Activated naive CD4-positive, alpha-beta T cell treated with anti-CD3 and anti-CD28 coated beads, Interleukin-2, amount 50 U/mL, for 72 hours (primary cell): ENCODE measurements around the gene PSMG3. TPM values are rescaled to one million over a fixed set of nuclear protein-coding genes. Genes with fewer than 3 reads are reported as not detected.
"Not testable (repeated sequence)": the region's sequence is repeated elsewhere in the genome, so short reads cannot be mapped to it uniquely, and the experiment has no call there.

ENCODE experiments used
- ATAC-seq, 2 donors: fragments of 150-1000 bp; cut with Tn5 transposase; 2 replicates each; pipeline ENCODE4 v1.10.0; 2021; ENCODE audit warnings: mild to moderate bottlenecking in 2 of 2, moderate library complexity in 2 of 2
- DNase-seq, 2 donors: peaks; one replicate each; pipeline ENCODE4 v3.0.0; 2021 to 2022; ENCODE audit warnings: low spot score in 2 of 2
- H3K27ac Mint-ChIP-seq, 2 donors: one replicate each; pipeline ENCODE4 v1.8.0; 2022; ENCODE audit warnings: mild to moderate bottlenecking in 2 of 2, mixed read lengths in 2 of 2
- H3K36me3 Mint-ChIP-seq, 2 donors: one replicate each; pipeline ENCODE4 v1.8.0; 2022; ENCODE audit warnings: mixed read lengths in 2 of 2
- H3K9me3 Mint-ChIP-seq, 2 donors: one replicate each; pipeline ENCODE4 v1.8.0; 2022; ENCODE audit warnings: mixed read lengths in 2 of 2
- total RNA-seq, 2 donors: library from RNA; stranded (reverse); gene quantifications; one replicate each; pipeline ENCODE4 v1.2.3, GENCODE V29; 2022

The PSMG3 gene
- total RNA-seq, 2 donors from 2014 or later: 26.8 to 36.4 TPM

DNA sequence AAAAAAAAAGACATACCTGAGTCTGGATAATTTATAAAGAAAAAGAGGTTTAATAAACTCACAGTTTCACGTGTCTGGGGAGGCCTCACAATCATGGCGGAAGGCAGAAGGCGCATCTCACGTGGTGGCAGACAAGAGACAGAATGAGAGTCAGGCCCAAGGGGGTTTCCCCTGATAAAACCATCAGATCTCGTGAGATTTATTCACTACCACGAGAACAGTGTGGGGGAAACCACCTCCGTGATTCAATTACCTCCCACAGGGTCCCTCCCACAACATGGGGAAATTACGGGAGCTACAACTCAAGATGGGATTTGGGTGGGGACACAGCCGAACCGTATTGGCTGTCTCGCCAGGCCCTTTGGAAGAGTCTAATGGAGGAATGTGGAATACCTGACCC lies 48.4 kb downstream of the PSMG3 start:
- DNase-seq (no peak), ATAC-seq (peak in 1 of 2 donors; percentile 77)
- Mint-ChIP-seq H3K9me3 (peaks cover 4 to 5% of the 10 kb centered on the region in 2 donors), H3K27ac (no peak overlapping the region), H3K36me3 (peaks cover 6 to 13% of the 10 kb centered on the region in 2 donors)

DNA sequence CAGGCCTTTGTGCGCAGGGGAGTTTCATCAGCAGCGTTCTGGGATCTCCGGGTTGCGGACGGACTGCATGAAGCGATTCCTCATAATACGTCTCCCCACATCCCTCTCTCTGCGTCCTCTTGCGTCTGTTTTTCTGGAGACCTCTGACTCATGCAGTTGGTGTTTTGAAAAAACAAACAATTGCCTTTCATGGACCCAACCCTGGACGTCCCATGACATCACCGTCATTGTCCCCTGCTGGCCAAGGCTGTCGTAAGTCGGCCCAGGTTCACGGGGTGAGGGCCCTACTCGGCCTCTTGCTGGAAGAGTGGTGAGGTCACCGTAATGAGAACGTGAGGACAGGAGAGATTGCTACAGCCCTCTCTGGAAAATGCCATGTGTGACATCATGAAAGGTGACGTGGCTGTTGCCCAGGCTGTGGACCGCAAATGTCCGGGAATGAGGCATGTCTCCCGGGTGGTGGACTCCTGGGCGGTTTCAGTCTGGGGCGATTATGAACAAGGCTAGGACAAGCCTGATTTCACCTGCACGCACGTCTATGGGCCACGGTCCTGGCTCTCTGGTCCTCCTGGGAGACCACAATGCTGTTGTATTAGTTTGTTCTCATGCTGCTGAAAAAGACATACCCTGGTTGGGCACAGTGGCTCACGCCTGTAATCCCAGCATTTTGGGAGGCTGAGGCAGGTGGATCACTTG lies 49.1 kb downstream of the PSMG3 start:
- ATAC-seq (no peak), DNase-seq (no peak)
- peaks cover 4 to 5% of the 10 kb centered on the region in 2 donors for H3K9me3 Mint-ChIP-seq
- peaks cover 6 to 13% of the 10 kb centered on the region in 2 donors for H3K36me3 Mint-ChIP-seq
- no peak overlapping the region for H3K27ac Mint-ChIP-seq

DNA sequence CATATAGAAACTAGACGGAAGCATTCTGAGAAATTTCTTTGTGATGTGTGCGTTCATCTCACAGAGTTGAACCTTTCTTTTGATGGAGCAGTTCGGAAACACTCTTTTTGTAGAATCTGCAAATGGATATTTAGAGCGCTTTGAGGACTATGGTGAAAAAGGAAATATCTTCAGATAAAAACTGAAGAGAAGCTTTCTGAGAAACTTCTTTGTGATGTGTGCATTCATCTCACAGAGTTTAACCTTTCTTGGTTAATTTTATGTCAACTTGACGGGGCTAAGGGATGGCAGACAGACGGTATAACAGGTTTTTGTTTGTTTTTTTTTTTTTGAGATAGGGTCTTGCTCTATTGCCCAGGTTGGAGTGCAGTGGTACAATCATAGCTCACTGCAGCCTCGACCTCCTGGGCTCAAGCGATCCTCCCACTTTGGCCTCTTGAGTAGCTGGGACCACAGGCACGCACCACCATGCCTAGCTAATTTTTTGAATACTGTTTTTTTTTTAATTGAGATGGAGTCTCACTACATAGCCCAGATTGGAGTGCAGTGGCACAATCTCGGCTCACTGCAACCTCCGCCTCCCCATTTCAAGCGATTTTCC lies 50.4 kb downstream of the PSMG3 start:
- H3K9me3 Mint-ChIP-seq, H3K27ac Mint-ChIP-seq, ATAC-seq, DNase-seq: not testable (repeated sequence)
- peaks cover 6 to 13% of the 10 kb centered on the region in 2 donors for H3K36me3 Mint-ChIP-seq

Other genes starting within 250 kb of the PSMG3 start
- 1 to 10 TPM; 1.4 to 9.1 TPM for gene MICALL2, start 110.6 kb downstream of the PSMG3 start, total RNA-seq
- 10 to 100 TPM; 84.6 to 85.0 TPM for gene INTS1, start 65.6 kb downstream of the PSMG3 start, total RNA-seq
- gene MAFK, start 39.3 kb downstream of the PSMG3 start, total RNA-seq: 10 to 100 TPM; 34.1 to 37.3 TPM
- under 1 TPM; 0.12 to 0.73 TPM for gene TMEM184A, start 13.8 kb downstream of the PSMG3 start, total RNA-seq
- under 1 TPM in 1 of 2 donors, not detected in 1; 0.07 TPM for gene ELFN1, start 100.2 kb upstream of the PSMG3 start, total RNA-seq